Omental fat pad (tissue), 4 donors: Measurements from ENCODE around the gene MAMDC2. TPM values are rescaled to one million over a fixed set of nuclear protein-coding genes. Genes with fewer than 3 reads are reported as not detected.

ENCODE experiments used
- ATAC-seq: fragments of 150-250 bp; one replicate; pipeline ENCODE4 v1.9.1; 2016; ENCODE audit warnings: mild to moderate bottlenecking, moderate library complexity; ENCODE audit not compliant: low FRiP score
- DNase-seq: peaks from one replicate; pipeline ENCODE4 v3.0.0-alpha.2; 2019; ENCODE audit warnings: low spot score
- total RNA-seq, 4 donors: library from RNA; depleted of rRNA; stranded (reverse); fragments of >200 nt; gene quantifications; one replicate each; pipeline ENCODE4 v1.1.0, GENCODE V29; 2016
- TF ChIP-seq, protein P1 (sequence below), 3 donors: fragments of 450-650 bp; IDR thresholded peaks; one replicate each; pipeline ENCODE4 v1.5.1; 2016 to 2017; ENCODE audit warnings: antibody characterized with exemption in 3 of 3, mild to moderate bottlenecking in 3 of 3, moderate library complexity in 2 of 3

The MAMDC2 gene
- total RNA-seq, 4 donors from 2014 or later: 9.0 to 43.7 (median 16.5) TPM

DNA sequence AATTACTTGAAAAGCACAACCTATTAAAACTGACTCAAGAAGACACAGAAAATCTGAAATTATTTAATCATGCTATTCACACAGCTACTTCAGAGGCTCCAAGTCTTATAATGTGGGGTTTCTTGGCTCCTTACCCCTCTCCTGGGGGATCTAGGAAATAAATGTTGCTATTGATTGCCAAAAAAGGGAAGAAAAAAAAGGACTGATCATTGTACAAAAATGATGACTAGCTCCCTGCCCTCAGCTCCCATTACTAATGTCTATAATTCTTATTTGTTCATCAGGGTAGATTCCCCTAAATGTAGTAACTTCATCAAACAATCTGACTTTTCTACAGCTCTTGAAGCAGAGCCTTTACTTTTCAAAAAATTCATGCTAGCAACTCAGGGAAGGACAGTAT is 211.8 kb downstream of the MAMDC2 start:
- ATAC-seq: no peak
- no peak for DNase-seq
- TF ChIP-seq, protein P1, sequence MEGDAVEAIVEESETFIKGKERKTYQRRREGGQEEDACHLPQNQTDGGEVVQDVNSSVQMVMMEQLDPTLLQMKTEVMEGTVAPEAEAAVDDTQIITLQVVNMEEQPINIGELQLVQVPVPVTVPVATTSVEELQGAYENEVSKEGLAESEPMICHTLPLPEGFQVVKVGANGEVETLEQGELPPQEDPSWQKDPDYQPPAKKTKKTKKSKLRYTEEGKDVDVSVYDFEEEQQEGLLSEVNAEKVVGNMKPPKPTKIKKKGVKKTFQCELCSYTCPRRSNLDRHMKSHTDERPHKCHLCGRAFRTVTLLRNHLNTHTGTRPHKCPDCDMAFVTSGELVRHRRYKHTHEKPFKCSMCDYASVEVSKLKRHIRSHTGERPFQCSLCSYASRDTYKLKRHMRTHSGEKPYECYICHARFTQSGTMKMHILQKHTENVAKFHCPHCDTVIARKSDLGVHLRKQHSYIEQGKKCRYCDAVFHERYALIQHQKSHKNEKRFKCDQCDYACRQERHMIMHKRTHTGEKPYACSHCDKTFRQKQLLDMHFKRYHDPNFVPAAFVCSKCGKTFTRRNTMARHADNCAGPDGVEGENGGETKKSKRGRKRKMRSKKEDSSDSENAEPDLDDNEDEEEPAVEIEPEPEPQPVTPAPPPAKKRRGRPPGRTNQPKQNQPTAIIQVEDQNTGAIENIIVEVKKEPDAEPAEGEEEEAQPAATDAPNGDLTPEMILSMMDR (IDR thresholded peaks at IDR 0.05): no peak

DNA sequence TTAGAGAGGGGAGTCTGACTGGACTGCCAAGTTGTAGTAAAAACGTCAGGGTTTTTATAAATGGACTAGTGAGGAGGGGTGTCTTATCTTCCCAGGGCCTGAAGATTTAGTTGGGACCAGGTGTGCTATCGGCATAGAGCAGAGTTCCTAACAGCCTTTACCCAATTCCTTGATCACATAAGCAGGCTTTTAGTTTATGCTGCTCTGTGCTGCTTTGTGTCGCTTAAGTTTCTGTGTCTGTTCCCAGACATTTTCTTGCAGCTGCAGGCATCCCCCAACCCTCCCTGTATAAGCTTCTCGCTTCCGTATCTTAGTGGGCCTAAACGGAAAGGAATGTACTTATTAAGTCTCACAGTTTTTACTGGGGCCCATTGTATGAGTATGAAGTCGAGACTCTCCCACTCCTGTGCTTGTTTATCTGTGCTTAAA is 212.5 kb downstream of the MAMDC2 start:
- DNase-seq: no peak
- TF ChIP-seq, protein P1 (IDR thresholded peaks at IDR 0.05): no peak
- ATAC-seq: no peak

DNA sequence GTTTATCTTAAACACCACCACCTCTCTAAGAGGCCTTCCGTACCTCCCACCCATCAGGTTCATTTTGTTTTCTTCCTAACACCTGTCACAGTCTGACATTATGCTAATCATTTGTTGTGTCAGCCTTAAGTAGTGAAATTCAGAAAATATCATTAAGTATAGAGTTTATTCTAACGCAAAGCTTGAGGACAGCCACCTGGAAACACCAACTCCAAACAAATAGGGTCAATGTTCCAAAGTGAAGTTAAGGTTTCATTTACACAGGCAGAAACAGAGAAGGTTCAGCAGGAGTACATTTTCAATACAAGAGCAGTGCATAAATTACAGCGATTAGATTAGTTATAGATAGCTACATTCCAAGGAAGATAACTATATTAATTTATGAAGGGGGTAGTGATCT is 213.9 kb downstream of the MAMDC2 start:
- no peak for ATAC-seq
- TF ChIP-seq, protein P1 (IDR thresholded peaks at IDR 0.05): no peak
- no peak for DNase-seq

DNA sequence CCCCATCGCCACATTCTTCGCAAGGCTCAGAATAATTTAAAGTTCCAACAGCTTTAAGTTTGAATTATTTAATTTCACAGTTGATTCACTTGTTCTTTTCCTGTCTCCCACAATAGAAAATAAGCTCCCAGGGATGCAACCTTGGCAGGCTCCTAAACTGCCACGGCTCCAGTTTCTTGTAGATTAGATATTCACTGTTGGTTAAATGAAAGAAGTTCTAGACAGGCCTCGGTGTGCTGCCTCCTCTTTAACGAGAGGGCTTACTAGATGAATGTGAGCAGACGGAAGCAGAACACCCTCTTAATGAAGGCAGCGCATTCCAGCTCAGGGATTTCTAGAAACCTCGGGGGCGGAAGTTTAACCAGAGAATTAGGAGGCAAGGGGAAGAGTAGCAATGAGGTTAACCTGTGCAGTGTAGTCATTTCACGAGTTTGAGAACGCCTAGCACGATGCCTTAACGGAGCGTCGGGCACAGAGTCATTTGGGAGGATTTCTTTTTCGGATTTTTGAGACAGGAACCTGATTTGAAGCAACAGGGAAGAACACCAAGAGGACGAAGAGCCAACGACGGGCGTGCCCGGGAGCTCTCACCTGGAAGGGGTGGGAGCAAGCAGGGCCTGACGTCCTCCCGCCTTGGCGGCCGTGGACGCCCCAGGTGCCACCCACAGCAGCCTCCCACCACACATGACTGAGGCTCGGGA is 214.5 kb downstream of the MAMDC2 start:
- TF ChIP-seq, protein P1 (IDR thresholded peaks at IDR 0.05): no peak
- DNase-seq (no peak), ATAC-seq (peak; percentile 71)

DNA sequence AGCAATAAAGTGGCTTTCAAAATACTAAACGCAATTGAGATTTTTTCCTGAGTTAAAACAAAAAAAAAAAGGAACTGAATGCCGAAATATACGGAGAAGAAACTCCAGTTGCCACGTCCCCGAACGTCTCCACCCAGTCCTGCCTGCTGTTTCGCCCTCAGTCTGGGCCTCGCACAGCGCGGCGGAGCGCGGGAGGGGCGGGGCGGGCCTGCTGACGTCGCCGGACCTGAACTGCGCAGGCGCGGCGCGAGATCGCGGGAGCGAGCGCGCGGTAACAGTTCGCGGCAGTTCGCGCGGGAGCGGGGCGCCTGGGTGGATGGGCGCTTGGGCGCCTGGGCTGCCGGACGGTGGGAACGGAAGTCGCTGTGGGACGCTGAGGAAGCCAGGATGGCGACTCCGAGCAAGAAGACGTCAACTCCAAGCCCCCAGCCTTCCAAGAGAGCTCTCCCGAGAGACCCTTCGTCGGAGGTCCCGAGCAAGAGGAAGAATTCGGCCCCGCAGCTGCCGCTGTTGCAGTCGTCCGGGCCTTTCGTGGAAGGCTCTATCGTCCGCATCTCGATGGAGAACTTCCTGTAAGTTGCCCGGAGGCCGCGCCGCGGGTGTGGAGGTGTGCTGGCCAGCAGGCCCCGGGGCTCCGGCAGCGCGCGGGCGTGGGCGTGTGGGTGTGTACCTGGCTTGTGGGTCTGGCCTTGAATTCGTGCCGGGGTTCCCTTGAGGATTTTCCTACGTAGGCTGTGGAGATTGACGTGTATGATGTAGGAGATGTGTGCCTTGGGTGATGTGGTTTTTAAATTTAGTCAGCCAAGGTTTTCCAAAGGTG is 215.3 kb downstream of the MAMDC2 start, which contains the start of gene SMC5:
TSS of gene SMC5 (plus strand) at position 287 of the 820 bp plus-strand sequence. CDS start at position 388, 101 bp downstream.
- peak; percentile 96 for ATAC-seq
- DNase-seq: peak; percentile 83
- TF ChIP-seq, protein P1 (IDR thresholded peaks at IDR 0.05): no peak

DNA sequence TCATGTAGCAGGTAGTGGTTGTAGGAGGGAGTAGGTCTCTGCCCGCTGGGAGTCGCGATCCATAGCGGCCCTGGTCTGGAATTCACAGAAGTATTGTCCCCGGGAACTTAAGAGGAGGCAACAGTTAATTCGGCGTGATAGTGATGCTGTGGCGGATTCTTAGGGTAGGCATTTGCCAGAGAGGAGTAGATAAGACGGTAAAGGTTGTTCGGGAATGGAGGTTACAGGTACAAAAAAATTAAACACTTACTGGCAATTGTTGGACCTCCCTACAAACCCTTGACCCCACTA is 215.8 kb downstream of the MAMDC2 start:
- TF ChIP-seq, protein P1 (IDR thresholded peaks at IDR 0.05): no peak
- DNase-seq (no peak), ATAC-seq (no peak)
